T-helper 1 cell treated with Interleukin-12 subunit alpha and Interleukin-12 subunit beta and Interleukin-4 antibody, amounts not matched to agents 30 ng/mL and 1 ng/mL, for 36 hours (primary cell): Measurements from ENCODE around the gene YBX3. TPM values are rescaled to one million over a fixed set of nuclear protein-coding genes. Genes with fewer than 3 reads are reported as not detected.

Source experiments
- intact Hi-C: fragments of 100-400 bp; cut with micrococcal nuclease; formaldehyde crosslinking; loops from one replicate; pipeline ENCODE4 v1.15.1; 2024
- total RNA-seq: library from RNA; stranded (reverse); gene quantifications from 2 replicates; pipeline ENCODE4 v1.2.3, GENCODE V29; 2022

The YBX3 gene
- total RNA-seq, 1 donor from 2014 or later = 92.2 TPM

DNA sequence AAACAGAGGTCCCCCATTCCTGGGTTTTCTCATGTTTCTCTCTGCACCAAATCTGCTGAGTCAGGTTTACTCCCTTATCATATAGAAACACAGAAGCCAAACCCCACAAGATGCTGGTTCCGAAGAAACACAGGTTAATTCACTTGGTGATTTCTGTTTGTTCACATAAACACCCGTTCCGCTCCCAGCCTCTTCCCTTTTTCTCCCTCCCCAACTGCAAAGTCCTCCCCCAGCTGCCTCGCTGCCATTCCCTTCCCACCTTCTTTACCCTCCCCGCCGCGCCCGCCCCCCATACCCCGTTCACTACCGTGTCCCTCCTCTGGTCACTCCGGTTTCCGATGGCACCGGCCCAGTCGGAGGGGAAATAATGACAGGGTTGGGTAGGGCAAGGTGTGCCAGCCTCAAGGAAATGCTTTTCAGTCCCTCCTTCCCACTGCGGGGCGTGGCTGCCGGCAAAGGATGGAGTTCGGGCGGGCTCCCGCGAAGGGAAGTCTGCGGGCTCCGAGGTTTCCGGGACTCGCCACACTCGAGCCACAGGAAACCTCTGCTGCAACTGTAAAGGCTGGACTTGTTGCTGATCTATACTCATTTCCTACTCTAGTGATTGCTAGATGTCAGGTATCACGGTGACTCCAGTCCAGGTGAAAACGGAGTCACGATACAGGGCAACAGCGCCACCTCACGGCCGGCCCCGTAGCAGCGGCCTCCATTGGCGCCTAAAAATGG is 49.3 kb downstream of the YBX3 start, which contains the start of gene STYK1:
Gene STYK1, minus strand, starts transcription at position 394 of the 726 bp plus-strand sequence. CDS start 39,434 bp downstream, outside the sequence.
- intact Hi-C loops = loop anchor here (1.0 to 10.0 kb wide), 14 partner anchors 27 to 932 kb away; partner anchors contain the start of genes KLRD1, MAGOHB and YBX3

DNA sequence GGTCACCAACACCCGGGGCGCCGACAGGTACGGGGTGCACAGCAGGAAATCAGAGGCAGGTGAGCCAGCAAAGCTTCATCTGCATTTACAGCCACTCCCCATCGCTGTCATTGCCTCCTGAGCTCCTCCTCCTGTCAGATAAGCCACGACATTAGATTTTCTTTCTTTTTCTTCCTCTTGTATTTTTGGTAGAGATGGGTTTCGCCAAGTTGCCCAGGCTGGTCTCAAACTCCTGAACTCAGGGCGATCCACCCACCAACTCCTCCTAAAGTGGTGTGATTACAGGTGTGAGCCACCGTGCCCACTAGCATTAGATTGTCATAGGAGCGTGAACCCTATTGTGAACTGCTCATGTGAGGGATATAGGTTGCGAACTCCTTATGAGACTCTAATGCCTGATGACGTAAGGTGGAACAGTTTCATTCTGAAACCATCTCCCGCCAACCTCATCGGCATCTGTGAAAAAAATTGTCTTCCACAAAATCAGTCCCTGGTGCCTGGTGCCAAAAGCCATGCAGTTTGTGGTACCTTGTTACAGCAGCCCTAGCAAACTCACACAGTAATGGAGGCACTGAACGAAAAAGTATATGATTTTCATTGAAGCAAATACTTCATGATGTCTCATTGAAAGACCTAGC is 50.8 kb downstream of the YBX3 start:
- intact Hi-C loops = loop anchor here (5.0 to 10.0 kb wide), 3 partner anchors 368 to 930 kb away; partner anchors contain the start of gene KLRD1

DNA sequence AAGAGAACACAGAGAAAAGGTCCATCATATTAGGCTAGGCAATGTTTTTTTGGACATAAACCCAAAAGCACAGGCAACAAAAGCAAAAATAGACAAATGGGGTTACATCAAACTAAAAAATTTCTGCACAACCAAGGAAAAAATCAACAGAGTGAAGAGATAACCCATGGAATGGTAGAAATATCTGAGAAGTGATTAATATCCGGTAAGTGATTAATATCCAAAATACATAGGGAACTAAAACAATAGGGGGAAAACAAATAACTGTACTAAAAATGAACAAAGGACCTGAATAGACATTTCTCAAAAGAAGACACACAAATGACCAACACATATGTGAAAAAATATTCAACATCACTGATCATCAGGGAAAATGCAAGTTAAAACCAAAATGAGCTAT is 53.6 kb downstream of the YBX3 start:
- intact Hi-C loops = no loop called here

DNA sequence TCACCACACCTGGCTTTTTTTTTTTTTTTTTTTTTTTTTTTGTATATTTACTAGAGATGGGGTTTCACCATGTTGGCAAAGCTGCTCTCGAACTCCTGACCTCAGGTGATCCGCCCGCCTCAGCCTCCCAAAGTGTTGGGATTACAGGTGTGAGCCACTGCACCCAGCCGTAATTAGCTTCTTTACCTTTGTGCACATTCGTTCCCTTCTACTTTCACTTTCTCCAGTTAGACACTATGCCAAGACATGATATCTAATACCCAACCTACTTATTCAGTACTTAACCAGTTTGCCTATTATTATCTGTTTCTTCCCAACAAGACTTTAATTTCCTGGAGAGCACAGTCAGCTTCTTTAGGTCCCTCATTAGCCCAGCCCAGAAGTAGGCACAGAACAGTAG is 54.6 kb downstream of the YBX3 start:
- intact Hi-C loops = no loop called here

GRCh38 chr12:10667581-10667980 is 55.5 kb downstream of the YBX3 start:
- intact Hi-C loops = no loop called here

GRCh38 chr12:10664499-10664898 is 58.6 kb downstream of the YBX3 start:
- intact Hi-C loops = no loop called here

- intact Hi-C loops = no loop called here
Measured at GRCh38 chr12:10663869-10664268, 59.3 kb downstream of the YBX3 start.

DNA sequence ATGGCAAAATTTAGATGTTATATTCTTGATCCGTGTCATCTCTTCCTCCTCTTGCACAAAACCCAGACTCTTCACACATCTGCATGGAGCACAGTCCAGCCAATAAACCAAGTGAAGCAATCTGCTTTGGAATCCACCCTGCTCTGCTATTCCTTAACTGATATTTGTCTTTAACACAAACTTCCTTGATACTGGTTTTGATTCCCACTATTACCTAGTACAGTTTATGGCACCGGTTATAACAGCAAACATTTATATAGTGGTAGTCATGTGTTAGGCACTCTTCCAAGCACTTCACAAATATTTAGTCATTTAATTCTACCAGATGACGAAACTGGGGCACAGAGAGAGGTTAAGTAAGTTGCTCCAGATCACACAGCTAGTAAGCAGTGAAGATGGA is 61.8 kb downstream of the YBX3 start:
- intact Hi-C loops = no loop called here

DNA sequence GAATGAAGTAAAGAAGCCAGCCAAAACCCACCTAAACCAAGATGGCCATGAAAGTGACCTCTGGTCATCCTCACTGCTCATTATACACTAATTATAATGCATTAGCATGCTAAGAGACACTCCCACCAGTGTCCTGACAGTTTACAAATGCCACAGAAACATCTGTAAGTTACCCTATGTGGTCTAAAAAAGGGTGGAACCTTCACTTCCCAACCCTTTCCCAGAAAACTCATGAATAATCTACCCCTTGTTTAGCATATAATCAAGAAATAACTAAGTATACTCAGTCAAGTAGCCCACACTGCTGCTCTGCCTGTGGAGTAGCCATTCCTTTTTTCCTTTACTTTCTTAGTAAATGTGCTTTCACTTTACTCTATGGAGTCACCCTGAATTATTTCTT is 69.1 kb downstream of the YBX3 start:
- intact Hi-C loops = no loop called here

GRCh38 chr12:10652192-10652591 is 70.9 kb downstream of the YBX3 start:
- intact Hi-C loops = no loop called here

Other genes with a start within 250 kb of the YBX3 start
- gene EIF2S3B, start 217.4 kb downstream of the YBX3 start, total RNA-seq = 0.66 TPM in 2 replicates
- 47.7 and 52.7 TPM in 2 replicates for gene MAGOHB, start 109.7 kb downstream of the YBX3 start, total RNA-seq
- gene STYK1, start 49.3 kb downstream of the YBX3 start, total RNA-seq = 0.96 and 1.5 TPM in 2 replicates
- gene TAS2R7, start 79.3 kb upstream of the YBX3 start, total RNA-seq = not detected in 2 replicates
- gene TAS2R8, start 84.0 kb upstream of the YBX3 start, total RNA-seq = not detected in 2 replicates
- 0.27 TPM in 1 of 2 replicates, not detected in the other for gene TAS2R9, start 86.8 kb upstream of the YBX3 start, total RNA-seq
- 0.34 and 0.39 TPM in 2 replicates for gene TAS2R10, start 103.0 kb upstream of the YBX3 start, total RNA-seq
- 2.1 and 2.4 TPM in 2 replicates for gene PRR4, start 126.2 kb upstream of the YBX3 start, total RNA-seq
- 24.7 and 31.8 TPM in 2 replicates for gene PRH1, start 160.9 kb upstream of the YBX3 start, total RNA-seq
- 2.0 and 2.8 TPM in 2 replicates for gene TAS2R13, start 186.2 kb upstream of the YBX3 start, total RNA-seq
- not detected in 2 replicates for gene PRH2, start 205.9 kb upstream of the YBX3 start, total RNA-seq
- gene TAS2R14, start 215.9 kb upstream of the YBX3 start, total RNA-seq = 4.7 and 5.2 TPM in 2 replicates